Uterus (tissue), 2 donors: ENCODE results near the gene CCDC134.

Experiments used
- CTCF ChIP-seq, 4 experiments: fragments of 200-600 bp in 2 of 4; fragments of 450-650 bp in 2 of 4; sonication (generic) in 2 of 4; IDR thresholded peaks; one replicate each; pipeline ENCODE4 v1.5.1; 2016 to 2019; ENCODE audit warnings: antibody characterized with exemption in 4 of 4, mild to moderate bottlenecking in 2 of 4, moderate library complexity in 1 of 4
- POLR2A ChIP-seq, 2 donors: fragments of 450-650 bp; IDR thresholded peaks; one replicate each; pipeline ENCODE4 v1.6.1; 2016; ENCODE audit warnings: antibody characterized with exemption in 2 of 2, mild to moderate bottlenecking in 1 of 2, moderate library complexity in 1 of 2

GRCh38 chr22:41868556-41868955, 68.1 kb downstream of the CCDC134 start:
- no peak for TF ChIP-seq CTCF (IDR thresholded peaks at IDR 0.05)
- TF ChIP-seq POLR2A (IDR thresholded peaks at IDR 0.05): no peak
